Measurements from ENCODE around the gene ZDHHC11.

ZDHHC11 gene

GRCh38 chr5:850511-851006 is at the start of gene ZDHHC11:
Gene ZDHHC11 (minus strand): TSS chr5:850986. CDS start chr5:850602, 384 bp downstream.
- DNase-seq (ENCODE audit: low spot score) = no peak

GRCh38 chr5:893711-894110 is 42.9 kb upstream of the ZDHHC11 start:
- DNase-seq (ENCODE audit: low spot score) = no peak

- DNase-seq (ENCODE audit: low spot score) = no peak
Measured at GRCh38 chr5:893137-893506, 42.3 kb upstream of the ZDHHC11 start.

GRCh38 chr5:892394-893136 is 41.8 kb upstream of the ZDHHC11 start, which contains the start of the genes BRD9 and TRIP13:
Gene BRD9 (minus strand): TSS chr5:892801. CDS start chr5:892657, 144 bp downstream.
Gene TRIP13 (plus strand): TSS chr5:892884. CDS start chr5:892999, 115 bp downstream.
- peak; percentile 81 for DNase-seq (ENCODE audit: low spot score)

GRCh38 chr5:891837-892393 is 41.1 kb upstream of the ZDHHC11 start:
- DNase-seq (ENCODE audit: low spot score) = peak; percentile 20

GRCh38 chr5:891117-891836 is 40.5 kb upstream of the ZDHHC11 start:
- no peak for DNase-seq (ENCODE audit: low spot score)

GRCh38 chr5:889075-889710 is 38.4 kb upstream of the ZDHHC11 start:
- DNase-seq (ENCODE audit: low spot score) = no peak

GRCh38 chr5:888638-889035 is 37.9 kb upstream of the ZDHHC11 start:
- no peak for DNase-seq (ENCODE audit: low spot score)

GRCh38 chr5:887947-888637 is 37.3 kb upstream of the ZDHHC11 start:
- DNase-seq (ENCODE audit: low spot score) = no peak

- no peak for DNase-seq (ENCODE audit: low spot score)
Measured at GRCh38 chr5:886716-887325, 36.0 kb upstream of the ZDHHC11 start.

GRCh38 chr5:886036-886435 is 35.2 kb upstream of the ZDHHC11 start:
- no peak for DNase-seq (ENCODE audit: low spot score)

- peak; percentile 59 for DNase-seq (ENCODE audit: low spot score)
Measured at GRCh38 chr5:885529-885928, 34.7 kb upstream of the ZDHHC11 start.

- DNase-seq (ENCODE audit: low spot score) = no peak
Measured at GRCh38 chr5:885127-885442, 34.3 kb upstream of the ZDHHC11 start.

- no peak for DNase-seq (ENCODE audit: low spot score)
Measured at GRCh38 chr5:884345-885126, 33.8 kb upstream of the ZDHHC11 start.

GRCh38 chr5:883475-884181 is 32.8 kb upstream of the ZDHHC11 start:
- DNase-seq (ENCODE audit: low spot score) = peak; percentile 39

GRCh38 chr5:882253-883183 is 31.7 kb upstream of the ZDHHC11 start:
- no peak for DNase-seq (ENCODE audit: low spot score)

GRCh38 chr5:881551-881935 is 30.8 kb upstream of the ZDHHC11 start:
- no peak for DNase-seq (ENCODE audit: low spot score)

- no peak for DNase-seq (ENCODE audit: low spot score)
Measured at GRCh38 chr5:880816-881550, 30.2 kb upstream of the ZDHHC11 start.
